ENCODE data around the gene SLC45A2.

- TF ChIP-seq CTCF (IDR thresholded peaks at IDR 0.05) (no peak), POLR2A (IDR thresholded peaks at IDR 0.05) (no peak)
These were observed 30.1 kb upstream of the SLC45A2 start for GRCh38 chr5:34014626-34015025.
